GM23338 (cell line): Measurements from ENCODE around the gene RIMS4. TPM values are rescaled to one million over a fixed set of nuclear protein-coding genes. Genes with fewer than 3 reads are reported as not detected.

Experiments
- ATAC-seq: fragments of 200-7000 bp; cut with Tn5 transposase; 3 replicates; pipeline ENCODE4 v1.9.1; 2020
- DNase-seq: peaks from one replicate; pipeline ENCODE4 v3.0.0-alpha.2; 2015; ENCODE audit warnings: low spot score
- H2AFZ ChIP-seq: fragments of 200-600 bp; sonication (generic); 2 replicates; pipeline ENCODE4 v1.8.0; 2016; ENCODE audit warnings: antibody characterized with exemption, mild to moderate bottlenecking, moderate library complexity
- H3F3A ChIP-seq: fragments of 200-600 bp; sonication (generic); replicated peaks from 2 replicates; pipeline ENCODE4 v1.8.0; 2017; ENCODE audit warnings: antibody characterized with exemption, mixed run types, low read depth
- H3K27ac ChIP-seq: fragments of 200-600 bp; sonication (generic); 2 replicates; pipeline ENCODE4 v1.6.1; 2016; ENCODE audit warnings: low read depth
- H3K27me3 ChIP-seq: fragments of 200-600 bp; sonication (generic); 2 replicates; pipeline ENCODE4 v1.8.0; 2016; ENCODE audit warnings: mild to moderate bottlenecking, mixed run types, moderate library complexity; ENCODE audit not compliant: insufficient read depth
- H3K36me3 ChIP-seq: fragments of 200-600 bp; sonication (generic); 2 replicates; pipeline ENCODE4 v1.8.0; 2016; ENCODE audit warnings: mild to moderate bottlenecking; ENCODE audit not compliant: insufficient read depth
- H3K4me1 ChIP-seq: fragments of 200-600 bp; sonication (generic); 2 replicates; pipeline ENCODE4 v1.8.0; 2016; ENCODE audit warnings: mild to moderate bottlenecking, moderate library complexity; ENCODE audit not compliant: insufficient read depth
- H3K4me2 ChIP-seq: fragments of 200-600 bp; sonication (generic); 2 replicates; pipeline ENCODE4 v1.7.1; 2017; ENCODE audit warnings: mixed run types
- H3K4me3 ChIP-seq: fragments of 200-600 bp; sonication (generic); 2 replicates; pipeline ENCODE4 v1.6.1; 2016; ENCODE audit warnings: mixed run types
- H3K79me2 ChIP-seq: fragments of 200-600 bp; sonication (generic); replicated peaks from 2 replicates; pipeline ENCODE4 v1.8.0; 2017; ENCODE audit warnings: mild to moderate bottlenecking; ENCODE audit not compliant: insufficient read depth
- H3K9me2 ChIP-seq: fragments of 200-600 bp; sonication (generic); 2 replicates; pipeline ENCODE4 v1.8.0; 2017; ENCODE audit not compliant: insufficient read depth
- H4K20me1 ChIP-seq: fragments of 200-600 bp; sonication (generic); replicated peaks from 2 replicates; pipeline ENCODE4 v1.8.0; 2017; ENCODE audit warnings: mild to moderate bottlenecking; ENCODE audit not compliant: insufficient read depth
- H3K27ac Mint-ChIP-seq: 2 replicates; pipeline ENCODE4 v1.8.0; 2020; ENCODE audit warnings: inconsistent platforms, mild to moderate bottlenecking, moderate library complexity, mixed read lengths
- H3K27me3 Mint-ChIP-seq: 3 replicates; pipeline ENCODE4 v1.8.0; 2022; ENCODE audit warnings: low read depth, mild to moderate bottlenecking, moderate library complexity, mixed read lengths, inconsistent platforms; ENCODE audit not compliant: insufficient read depth, poor library complexity
- H3K36me3 Mint-ChIP-seq: 3 replicates; pipeline ENCODE4 v1.8.0; 2021; ENCODE audit warnings: low read depth, mild to moderate bottlenecking, inconsistent platforms, moderate library complexity, mixed read lengths
- H3K4me1 Mint-ChIP-seq: 3 replicates; pipeline ENCODE4 v1.8.0; 2020; ENCODE audit warnings: mild to moderate bottlenecking, inconsistent platforms, mixed read lengths
- H3K4me3 Mint-ChIP-seq: 3 replicates; pipeline ENCODE4 v1.8.0; 2021; ENCODE audit warnings: moderate library complexity, mild to moderate bottlenecking, inconsistent platforms, mixed read lengths
- H3K9me3 Mint-ChIP-seq: 3 replicates; pipeline ENCODE4 v1.8.0; 2020; ENCODE audit warnings: moderate library complexity, mild to moderate bottlenecking, inconsistent platforms, mixed read lengths
- ZNF331 ChIP-seq: fragments of 250-450 bp; sonication (Bioruptor Pico); IDR thresholded peaks from 2 replicates; pipeline ENCODE4 v1.5.0; 2020; ENCODE audit warnings: low read depth, mild to moderate bottlenecking, moderate library complexity
- ZNF462 ChIP-seq: fragments of 250-450 bp; sonication (Bioruptor Pico); IDR thresholded peaks from 2 replicates; pipeline ENCODE4 v1.5.0; 2020; ENCODE audit warnings: mild to moderate bottlenecking, moderate library complexity
- polyA plus RNA-seq: library from polyadenylated mRNA; unstranded; fragments of >200 nt; fragmentation: Nextera tagmentation; extraction: Ambion mirVana; gene quantifications from 2 replicates; pipeline ENCODE4 v1.2.1, GENCODE V29; 2016
- total RNA-seq: library from RNA; depleted of rRNA; stranded (reverse); fragments of >200 nt; shearing (Covaris generic); gene quantifications from 2 replicates; pipeline ENCODE4 v1.2.3, GENCODE V29; 2014
- TF ChIP-seq, protein P1 (sequence below), 2 experiments: fragments of 200-600 bp in 1 of 2; sonication (generic) in 1 of 2; conservative IDR thresholded peaks; 2 replicates each; pipeline versions ENCODE4 v1.5.1 to v1.6.1; 2016 to 2017; ENCODE audit warnings: antibody characterized with exemption in 2 of 2, low read depth in 2 of 2, mild to moderate bottlenecking in 2 of 2, moderate library complexity in 1 of 2

Gene RIMS4
- total and polyA plus RNA-seq, 2 experiments from 2014 or later = 3.5 to 39.7 TPM

DNA sequence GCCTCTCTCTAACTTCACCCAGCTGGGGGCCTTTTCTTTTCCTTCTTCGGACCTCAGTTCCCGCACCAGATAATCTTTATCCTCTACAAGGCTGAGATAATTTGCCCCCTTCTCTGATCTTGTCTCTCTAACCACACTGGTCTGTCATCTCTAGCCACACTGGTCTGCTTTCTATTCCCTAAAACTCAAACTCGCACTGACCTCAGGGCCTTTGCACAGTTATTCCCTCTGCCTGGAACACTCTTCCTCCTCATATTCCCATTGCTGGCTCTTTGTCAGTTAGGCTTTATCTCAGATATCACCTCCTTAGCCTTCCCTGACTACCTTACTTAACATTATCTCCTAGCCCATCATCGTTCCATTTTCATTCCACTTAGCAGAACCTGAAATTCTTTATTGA lies 7.6 kb downstream of the RIMS4 start:
- Histone ChIP-seq H3K4me1 (peaks cover 19% of the 10 kb centered on the region), H4K20me1 (peaks cover 27% of the 10 kb centered on the region), H3K79me2 (peaks cover 40% of the 10 kb centered on the region), H2AFZ (no peak overlapping the region), H3K27ac (no peak overlapping the region), H3K9me2 (no peaks in the 10 kb centered on the region), H3K4me2 (no peak overlapping the region), H3F3A (0 out of 2 replicates have a peak, but pooled peaks cover 5% of the 10 kb centered on the region), H3K4me3 (no peak overlapping the region), H3K27me3 (no peaks in the 10 kb centered on the region), H3K36me3 (no peaks in the 10 kb centered on the region)
- Mint-ChIP-seq H3K4me3 (no peak overlapping the region), H3K27me3 (peaks cover 4% of the 10 kb centered on the region), H3K36me3 (no peaks in the 10 kb centered on the region), H3K27ac (no peak overlapping the region), H3K4me1 (peaks cover 16% of the 10 kb centered on the region), H3K9me3 (no peaks in the 10 kb centered on the region)
- TF ChIP-seq, protein P1, sequence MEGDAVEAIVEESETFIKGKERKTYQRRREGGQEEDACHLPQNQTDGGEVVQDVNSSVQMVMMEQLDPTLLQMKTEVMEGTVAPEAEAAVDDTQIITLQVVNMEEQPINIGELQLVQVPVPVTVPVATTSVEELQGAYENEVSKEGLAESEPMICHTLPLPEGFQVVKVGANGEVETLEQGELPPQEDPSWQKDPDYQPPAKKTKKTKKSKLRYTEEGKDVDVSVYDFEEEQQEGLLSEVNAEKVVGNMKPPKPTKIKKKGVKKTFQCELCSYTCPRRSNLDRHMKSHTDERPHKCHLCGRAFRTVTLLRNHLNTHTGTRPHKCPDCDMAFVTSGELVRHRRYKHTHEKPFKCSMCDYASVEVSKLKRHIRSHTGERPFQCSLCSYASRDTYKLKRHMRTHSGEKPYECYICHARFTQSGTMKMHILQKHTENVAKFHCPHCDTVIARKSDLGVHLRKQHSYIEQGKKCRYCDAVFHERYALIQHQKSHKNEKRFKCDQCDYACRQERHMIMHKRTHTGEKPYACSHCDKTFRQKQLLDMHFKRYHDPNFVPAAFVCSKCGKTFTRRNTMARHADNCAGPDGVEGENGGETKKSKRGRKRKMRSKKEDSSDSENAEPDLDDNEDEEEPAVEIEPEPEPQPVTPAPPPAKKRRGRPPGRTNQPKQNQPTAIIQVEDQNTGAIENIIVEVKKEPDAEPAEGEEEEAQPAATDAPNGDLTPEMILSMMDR (conservative IDR thresholded peaks at IDR 0.05; ENCODE audit: low read depth in 2 of 2) = no peak
- no peak for TF ChIP-seq ZNF462 (CRISPR knock-in tag)
- TF ChIP-seq ZNF331 = no peak
- ATAC-seq (no peak), DNase-seq (no peak)
